Neural progenitor cell (in vitro differentiated cells): ENCODE measurements around the gene PJVK.

ENCODE experiments used
- CTCF ChIP-seq: fragments of 200-600 bp; sonication (generic); IDR thresholded peaks from 2 replicates; pipeline ENCODE4 v1.5.1; 2017; ENCODE audit warnings: antibody characterized with exemption, mild to moderate bottlenecking
- EZH2 ChIP-seq: fragments of 200-600 bp; sonication (generic); IDR thresholded peaks from 2 replicates; pipeline ENCODE4 v1.6.1; 2017; ENCODE audit warnings: antibody characterized with exemption, mild to moderate bottlenecking, moderate library complexity

GRCh38 chr2:178506101-178506500, 54.9 kb downstream of the PJVK start:
- no peak for TF ChIP-seq CTCF
- no peak for TF ChIP-seq EZH2
